ENCODE results near the gene GRM1. TPM values are rescaled to one million over a fixed set of nuclear protein-coding genes. Genes with fewer than 3 reads are reported as not detected.

The GRM1 gene
- total RNA-seq, 6 experiments from 2014 or later, result 0.07 TPM; not detected in 5

GRCh38 chr6:146311079-146311478 lies 282.2 kb downstream of the GRM1 start:
- ATAC-seq, result no peak
- no peak for TF ChIP-seq CTCF (IDR thresholded peaks at IDR 0.05)
- TF ChIP-seq POLR2A (IDR thresholded peaks at IDR 0.05), result no peak
- Histone ChIP-seq H3K27ac (no peak overlapping the region), H3K9me3 (no peaks in the 10 kb centered on the region), H3K4me3 (no peak overlapping the region), H3K4me1 (no peaks in the 10 kb centered on the region), H3K27me3 (no peaks in the 10 kb centered on the region), H3K36me3 (no peaks in the 10 kb centered on the region)
- no peak for DNase-seq
- intact Hi-C loops (cut with DNase I), result no loop called here
- 78% methylated on average over 2 of the region's 2 CpGs for WGBS (ENCODE audit: insufficient coverage, low coverage, low lambda C conversion rate, missing lambda C conversion rate)

DNA sequence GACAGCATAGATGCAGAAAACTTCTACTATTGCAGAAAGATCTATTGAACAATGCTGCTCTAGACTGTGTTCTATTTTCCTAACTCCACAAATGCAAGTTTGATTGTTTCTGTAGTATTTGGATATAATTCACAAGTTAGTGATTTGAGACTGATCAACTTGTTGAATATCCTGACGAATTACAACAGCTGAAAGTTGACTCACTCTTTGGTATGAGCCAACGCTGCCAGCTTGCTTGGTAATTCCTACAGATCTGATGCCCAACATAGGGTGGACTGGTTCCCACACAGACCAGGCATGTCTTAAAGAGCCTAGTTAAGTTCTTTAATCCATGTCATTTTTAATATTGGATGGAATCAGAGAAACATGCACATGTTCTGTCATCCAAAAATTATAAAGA lies 283.7 kb downstream of the GRM1 start:
- 67% methylated on average over 2 of the region's 2 CpGs for WGBS (ENCODE audit: insufficient coverage, low coverage, low lambda C conversion rate, missing lambda C conversion rate)
- intact Hi-C loops (cut with DNase I), result no loop called here
- Histone ChIP-seq H3K4me1 (no peaks in the 10 kb centered on the region), H3K27me3 (no peaks in the 10 kb centered on the region), H3K27ac (no peak overlapping the region), H3K4me3 (no peak overlapping the region), H3K36me3 (no peaks in the 10 kb centered on the region), H3K9me3 (no peaks in the 10 kb centered on the region)
- no peak for TF ChIP-seq CTCF (IDR thresholded peaks at IDR 0.05)
- no peak for TF ChIP-seq POLR2A (IDR thresholded peaks at IDR 0.05)
- DNase-seq (no peak), ATAC-seq (no peak)

DNA sequence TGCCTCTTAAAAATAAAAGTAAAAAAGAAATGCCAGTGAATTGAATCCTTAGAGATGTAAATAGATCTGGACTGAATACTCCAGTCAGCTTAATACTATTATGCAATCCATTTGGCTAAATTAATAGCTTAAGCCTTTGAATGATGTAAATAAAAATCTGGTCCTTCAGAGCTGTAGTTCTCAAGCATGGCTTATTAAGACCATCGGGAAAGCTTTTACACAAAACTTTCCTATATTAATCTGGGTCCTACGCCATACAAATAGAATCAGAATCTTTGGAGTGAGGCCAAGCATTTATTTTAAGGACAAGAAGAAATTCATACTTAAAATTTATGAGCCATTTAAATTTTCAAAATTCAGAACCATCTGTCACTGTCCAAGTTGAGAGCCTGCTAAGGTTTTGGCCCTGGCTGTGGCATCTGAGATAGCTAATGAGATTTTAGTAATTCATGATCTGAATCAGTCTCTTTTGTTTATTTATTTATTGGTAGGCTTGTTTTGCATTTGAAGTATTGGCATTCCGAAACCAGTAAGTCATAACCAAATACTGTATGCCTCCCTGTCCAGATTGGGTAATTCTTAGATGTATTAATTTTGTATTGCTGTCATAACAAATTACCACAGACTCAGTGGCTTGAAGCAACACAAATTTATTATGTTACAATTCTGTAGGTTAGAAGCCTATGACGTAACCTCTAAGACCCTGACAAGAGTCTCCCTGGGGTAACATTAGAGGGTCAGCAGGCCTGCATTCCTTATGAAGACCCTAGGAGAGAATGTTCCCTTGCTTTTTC lies 286.7 kb downstream of the GRM1 start:
- Histone ChIP-seq H3K4me1 (no peaks in the 10 kb centered on the region), H3K36me3 (no peaks in the 10 kb centered on the region), H3K4me3 (no peak overlapping the region), H3K27ac (no peak overlapping the region), H3K27me3 (no peaks in the 10 kb centered on the region), H3K9me3 (no peaks in the 10 kb centered on the region)
- TF ChIP-seq POLR2A (IDR thresholded peaks at IDR 0.05) (no peak), CTCF (IDR thresholded peaks at IDR 0.05) (no peak)
- DNase-seq, result no peak
- 78% methylated on average over 4 of the region's 4 CpGs for WGBS (ENCODE audit: insufficient coverage, low coverage, low lambda C conversion rate, missing lambda C conversion rate)
- ATAC-seq, result no peak
- intact Hi-C loops (cut with DNase I), result no loop called here

DNA sequence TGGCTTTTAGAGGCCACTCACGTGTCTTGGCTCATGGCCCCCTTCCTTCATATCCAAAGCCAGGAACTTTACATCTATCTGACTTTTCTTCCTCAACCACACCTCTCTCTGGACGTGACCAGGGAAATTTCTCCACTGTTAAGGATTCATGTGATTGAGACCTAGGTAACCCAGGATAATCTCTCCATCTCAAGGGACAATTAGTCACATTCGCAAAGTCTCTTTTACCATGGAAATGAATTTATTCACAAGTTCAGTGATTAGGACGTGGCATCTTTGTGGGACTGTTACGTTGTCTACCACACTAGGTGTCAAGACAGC lies 287.3 kb downstream of the GRM1 start:
- 66% methylated on average over 5 of the region's 5 CpGs for WGBS (ENCODE audit: insufficient coverage, low coverage, low lambda C conversion rate, missing lambda C conversion rate)
- TF ChIP-seq POLR2A (IDR thresholded peaks at IDR 0.05) (no peak), CTCF (IDR thresholded peaks at IDR 0.05) (no peak)
- Histone ChIP-seq H3K27ac (no peak overlapping the region), H3K27me3 (no peaks in the 10 kb centered on the region), H3K36me3 (no peaks in the 10 kb centered on the region), H3K4me1 (no peaks in the 10 kb centered on the region), H3K4me3 (no peak overlapping the region), H3K9me3 (no peaks in the 10 kb centered on the region)
- intact Hi-C loops (cut with DNase I), result no loop called here
- ATAC-seq (no peak), DNase-seq (no peak)
